ENCODE data around the gene SCARF2.

- TF ChIP-seq POLR2AphosphoS5 (IDR thresholded peaks at IDR 0.05) (no peak), CTCF (IDR thresholded peaks at IDR 0.05) (no peak)
These were observed 31.5 kb downstream of the SCARF2 start for GRCh38 chr22:20405931-20406685.

All from prostate gland (tissue), 2 donors.